Loucy (cell line): ENCODE data around the gene SLC4A11.

Source experiments
- EZH2phosphoT487 ChIP-seq: fragments of 200-600 bp; IDR thresholded peaks from 2 replicates; pipeline ENCODE4 v1.6.1; 2018; ENCODE audit warnings: antibody characterized with exemption, mild to moderate bottlenecking, moderate library complexity, borderline replicate concordance
- TF ChIP-seq, protein P1 (sequence below): fragments of 200-600 bp; sonication (generic); conservative IDR thresholded peaks from 2 replicates; pipeline ENCODE4 v1.5.1; 2014; ENCODE audit warnings: mild to moderate bottlenecking, antibody characterized with exemption, low read length

GRCh38 chr20:3282271-3283221 lies 43.6 kb upstream of the SLC4A11 start:
- TF ChIP-seq, protein P1, sequence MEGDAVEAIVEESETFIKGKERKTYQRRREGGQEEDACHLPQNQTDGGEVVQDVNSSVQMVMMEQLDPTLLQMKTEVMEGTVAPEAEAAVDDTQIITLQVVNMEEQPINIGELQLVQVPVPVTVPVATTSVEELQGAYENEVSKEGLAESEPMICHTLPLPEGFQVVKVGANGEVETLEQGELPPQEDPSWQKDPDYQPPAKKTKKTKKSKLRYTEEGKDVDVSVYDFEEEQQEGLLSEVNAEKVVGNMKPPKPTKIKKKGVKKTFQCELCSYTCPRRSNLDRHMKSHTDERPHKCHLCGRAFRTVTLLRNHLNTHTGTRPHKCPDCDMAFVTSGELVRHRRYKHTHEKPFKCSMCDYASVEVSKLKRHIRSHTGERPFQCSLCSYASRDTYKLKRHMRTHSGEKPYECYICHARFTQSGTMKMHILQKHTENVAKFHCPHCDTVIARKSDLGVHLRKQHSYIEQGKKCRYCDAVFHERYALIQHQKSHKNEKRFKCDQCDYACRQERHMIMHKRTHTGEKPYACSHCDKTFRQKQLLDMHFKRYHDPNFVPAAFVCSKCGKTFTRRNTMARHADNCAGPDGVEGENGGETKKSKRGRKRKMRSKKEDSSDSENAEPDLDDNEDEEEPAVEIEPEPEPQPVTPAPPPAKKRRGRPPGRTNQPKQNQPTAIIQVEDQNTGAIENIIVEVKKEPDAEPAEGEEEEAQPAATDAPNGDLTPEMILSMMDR = no peak
- no peak for TF ChIP-seq EZH2phosphoT487
